ENCODE data around the gene GNAS. TPM values are rescaled to one million over a fixed set of nuclear protein-coding genes. Genes with fewer than 3 reads are reported as not detected.

Gene GNAS
- total RNA-seq, 4 donors from 2014 or later: 513 to 854 (median 781) TPM

GRCh38 chr20:58853976-58854637 is 1.6 kb downstream of the GNAS start:
- no peak overlapping the region for H3K27ac ChIP-seq
- H3K4me3 ChIP-seq: peak overlapping the region; percentile 25 to 52 (median 38)
- DNase-seq (no peak), ATAC-seq (no peak)
- H3K9me3 ChIP-seq: no peaks in the 10 kb centered on the region
- peaks cover 29 to 40% (median 38%) of the 10 kb centered on the region in 3 donors for H3K27me3 ChIP-seq
- TF ChIP-seq POLR2A (IDR thresholded peaks at IDR 0.05): no peak
- TF ChIP-seq, protein P1, sequence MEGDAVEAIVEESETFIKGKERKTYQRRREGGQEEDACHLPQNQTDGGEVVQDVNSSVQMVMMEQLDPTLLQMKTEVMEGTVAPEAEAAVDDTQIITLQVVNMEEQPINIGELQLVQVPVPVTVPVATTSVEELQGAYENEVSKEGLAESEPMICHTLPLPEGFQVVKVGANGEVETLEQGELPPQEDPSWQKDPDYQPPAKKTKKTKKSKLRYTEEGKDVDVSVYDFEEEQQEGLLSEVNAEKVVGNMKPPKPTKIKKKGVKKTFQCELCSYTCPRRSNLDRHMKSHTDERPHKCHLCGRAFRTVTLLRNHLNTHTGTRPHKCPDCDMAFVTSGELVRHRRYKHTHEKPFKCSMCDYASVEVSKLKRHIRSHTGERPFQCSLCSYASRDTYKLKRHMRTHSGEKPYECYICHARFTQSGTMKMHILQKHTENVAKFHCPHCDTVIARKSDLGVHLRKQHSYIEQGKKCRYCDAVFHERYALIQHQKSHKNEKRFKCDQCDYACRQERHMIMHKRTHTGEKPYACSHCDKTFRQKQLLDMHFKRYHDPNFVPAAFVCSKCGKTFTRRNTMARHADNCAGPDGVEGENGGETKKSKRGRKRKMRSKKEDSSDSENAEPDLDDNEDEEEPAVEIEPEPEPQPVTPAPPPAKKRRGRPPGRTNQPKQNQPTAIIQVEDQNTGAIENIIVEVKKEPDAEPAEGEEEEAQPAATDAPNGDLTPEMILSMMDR (IDR thresholded peaks at IDR 0.05 in 4 of 5, conservative IDR thresholded peaks at IDR 0.05 in 1 of 5): no peak
- in situ Hi-C loops (cut with MboI; ENCODE audit: low sequenced_read_pairs in 4 of 4): loop anchor here in 3 of 4 donors (25.0 kb wide), 3 partner anchors 558 to 617 kb away; partner anchors contain the start of gene ANKRD60 (in 1 of the 3)
- H3K36me3 ChIP-seq: no peaks in the 10 kb centered on the region
- no peaks in the 10 kb centered on the region for H3K4me1 ChIP-seq
- intact Hi-C loops (cut with DNase I; ENCODE audit: low total_unique reads): loop anchor here (10.0 kb wide), 1 partner anchor 199 kb away; the partner anchor contains the start of gene STX16

DNA sequence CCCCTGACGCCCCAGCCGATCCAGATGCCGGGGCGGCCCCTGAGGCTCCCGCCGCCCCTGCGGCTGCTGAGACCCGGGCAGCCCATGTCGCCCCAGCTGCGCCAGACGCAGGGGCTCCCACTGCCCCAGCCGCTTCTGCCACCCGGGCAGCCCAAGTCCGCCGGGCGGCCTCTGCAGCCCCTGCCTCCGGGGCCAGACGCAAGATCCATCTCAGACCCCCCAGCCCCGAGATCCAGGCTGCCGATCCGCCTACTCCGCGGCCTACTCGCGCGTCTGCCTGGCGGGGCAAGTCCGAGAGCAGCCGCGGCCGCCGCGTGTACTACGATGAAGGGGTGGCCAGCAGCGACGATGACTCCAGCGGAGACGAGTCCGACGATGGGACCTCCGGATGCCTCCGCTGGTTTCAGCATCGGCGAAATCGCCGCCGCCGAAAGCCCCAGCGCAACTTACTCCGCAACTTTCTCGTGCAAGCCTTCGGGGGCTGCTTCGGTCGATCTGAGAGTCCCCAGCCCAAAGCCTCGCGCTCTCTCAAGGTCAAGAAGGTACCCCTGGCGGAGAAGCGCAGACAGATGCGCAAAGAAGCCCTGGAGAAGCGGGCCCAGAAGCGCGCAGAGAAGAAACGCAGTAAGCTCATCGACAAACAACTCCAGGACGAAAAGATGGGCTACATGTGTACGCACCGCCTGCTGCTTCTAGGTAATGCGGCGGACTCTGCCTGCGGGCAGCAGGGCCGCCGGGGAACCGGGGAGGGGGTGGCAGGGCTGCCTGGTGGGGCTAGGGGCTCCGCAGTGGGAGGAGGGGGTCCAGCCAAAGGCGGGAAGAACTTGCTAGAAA is 2.3 kb downstream of the GNAS start:
- no peak for ATAC-seq

GRCh38 chr20:58855506-58856389 is 3.2 kb downstream of the GNAS start:
- Histone ChIP-seq H3K27ac (no peak overlapping the region), H3K4me3 (peak overlapping the region in 3 of 4 donors; percentile 25 to 52 (median 42)), H3K27me3 (peaks cover 32 to 38% (median 35%) of the 10 kb centered on the region in 3 donors), H3K36me3 (no peaks in the 10 kb centered on the region), H3K4me1 (no peaks in the 10 kb centered on the region), H3K9me3 (no peaks in the 10 kb centered on the region)
- intact Hi-C loops (cut with DNase I; ENCODE audit: low total_unique reads) (loop anchor here (10.0 kb wide), 1 partner anchor 201 kb away; the partner anchor contains the start of gene STX16), in situ Hi-C loops (cut with MboI; ENCODE audit: low sequenced_read_pairs in 4 of 4) (loop anchor here in 3 of 4 donors (25.0 kb wide), 3 partner anchors 557 to 618 kb away; partner anchors contain the start of gene ANKRD60 (in 1 of the 3))
- no peak for TF ChIP-seq POLR2A (IDR thresholded peaks at IDR 0.05)
- TF ChIP-seq, protein P1 (IDR thresholded peaks at IDR 0.05 in 4 of 5, conservative IDR thresholded peaks at IDR 0.05 in 1 of 5): no peak
- ATAC-seq (no peak), DNase-seq (no peak)

More for the DNA sequence above, 2.3 kb downstream of the GNAS start:
- H3K4me3 ChIP-seq: peak overlapping the region; percentile 25 to 52 (median 38)
- peaks cover 30 to 40% (median 38%) of the 10 kb centered on the region in 3 donors for H3K27me3 ChIP-seq
- no peak for TF ChIP-seq POLR2A (IDR thresholded peaks at IDR 0.05)
- TF ChIP-seq, protein P1 (IDR thresholded peaks at IDR 0.05 in 4 of 5, conservative IDR thresholded peaks at IDR 0.05 in 1 of 5): no peak
- no peaks in the 10 kb centered on the region for H3K9me3 ChIP-seq
- no peaks in the 10 kb centered on the region for H3K36me3 ChIP-seq
- H3K27ac ChIP-seq: no peak overlapping the region
- intact Hi-C loops (cut with DNase I; ENCODE audit: low total_unique reads): loop anchor here (10.0 kb wide), 1 partner anchor 200 kb away; the partner anchor contains the start of gene STX16
- DNase-seq: no peak
- no peaks in the 10 kb centered on the region for H3K4me1 ChIP-seq
- in situ Hi-C loops (cut with MboI; ENCODE audit: low sequenced_read_pairs in 4 of 4): loop anchor here in 3 of 4 donors (25.0 kb wide), 3 partner anchors 557 to 618 kb away; partner anchors contain the start of gene ANKRD60 (in 1 of the 3)
